HG03469 (cell line): ENCODE results near the gene GALNT17.

Experiments used
- ATAC-seq: cut with Tn5 transposase; IDR thresholded peaks from one replicate; pipeline ENCODE4 v1.9.1; 2021; ENCODE audit warnings: mild to moderate bottlenecking, moderate library complexity, moderate number of reproducible peaks; ENCODE audit not compliant: unreplicated experiment

The GALNT17 gene

GRCh38 chr7:71377062-71377461 lies 245.1 kb downstream of the GALNT17 start:
- ATAC-seq, result no peak

DNA sequence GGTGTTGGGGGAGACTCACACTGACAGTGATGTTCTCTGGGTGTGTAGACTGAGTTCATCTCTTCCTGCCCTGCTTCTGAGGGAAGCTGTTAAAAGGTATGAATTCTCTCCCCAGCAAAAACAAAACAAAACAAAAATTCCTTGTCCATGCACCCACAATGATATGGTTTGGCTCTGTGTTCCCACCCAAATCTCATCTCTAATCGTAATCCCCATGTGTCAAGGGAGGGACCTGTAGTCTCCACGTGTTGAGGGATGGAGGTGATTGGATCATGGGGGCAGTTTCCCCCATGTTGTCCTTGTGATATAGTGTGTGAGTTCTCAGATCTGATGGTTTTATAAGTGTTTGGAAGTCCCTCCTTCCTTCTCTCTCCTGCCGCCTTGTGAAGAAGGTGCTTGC lies 245.5 kb downstream of the GALNT17 start:
- no peak for ATAC-seq

DNA sequence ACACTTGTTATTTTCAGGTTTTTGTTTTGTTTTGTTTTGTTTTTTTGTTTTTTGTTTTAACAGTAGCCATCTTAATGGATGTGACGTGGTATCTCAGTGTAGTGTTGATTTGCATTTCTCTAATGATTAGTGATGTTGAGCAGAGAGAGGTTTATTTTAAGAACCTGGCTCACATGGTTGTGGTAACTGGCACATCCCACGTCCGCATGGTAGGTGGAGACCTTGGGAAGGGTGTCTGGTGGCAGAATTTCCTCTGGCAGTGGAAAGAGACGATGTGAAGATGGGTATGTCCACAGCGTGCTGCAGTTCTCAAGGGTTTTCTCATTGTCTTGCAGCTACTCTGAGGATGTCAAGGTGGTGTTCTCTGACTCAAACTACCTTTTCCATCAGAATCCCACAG lies 252.2 kb downstream of the GALNT17 start:
- no peak for ATAC-seq

DNA sequence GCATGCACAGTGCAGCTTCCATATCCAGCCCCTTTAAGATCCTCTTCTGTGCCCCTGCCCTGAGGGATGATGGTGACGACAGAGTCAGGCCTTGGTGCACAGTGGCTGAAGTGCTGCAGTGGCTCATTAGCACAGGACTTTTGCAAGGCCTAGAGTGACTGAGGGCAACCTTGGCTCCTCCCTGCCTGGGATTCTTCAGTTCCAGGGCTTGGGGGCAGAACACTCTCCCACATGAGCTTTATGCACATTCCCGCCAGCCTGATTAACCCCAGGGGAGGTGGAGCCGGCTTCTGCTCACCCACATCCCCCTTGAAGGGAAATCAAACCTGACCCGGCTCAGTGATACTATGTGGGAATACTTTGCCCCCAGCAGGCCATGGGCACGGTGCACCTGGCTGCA lies 253.4 kb downstream of the GALNT17 start:
- ATAC-seq, result no peak

GRCh38 chr7:71386152-71386785 lies 254.3 kb downstream of the GALNT17 start:
- no peak for ATAC-seq

GRCh38 chr7:71388181-71388580 lies 256.2 kb downstream of the GALNT17 start:
- ATAC-seq, result no peak

GRCh38 chr7:71389976-71390375 lies 258.0 kb downstream of the GALNT17 start:
- no peak for ATAC-seq

GRCh38 chr7:71393661-71394060 lies 261.7 kb downstream of the GALNT17 start:
- ATAC-seq, result no peak

DNA sequence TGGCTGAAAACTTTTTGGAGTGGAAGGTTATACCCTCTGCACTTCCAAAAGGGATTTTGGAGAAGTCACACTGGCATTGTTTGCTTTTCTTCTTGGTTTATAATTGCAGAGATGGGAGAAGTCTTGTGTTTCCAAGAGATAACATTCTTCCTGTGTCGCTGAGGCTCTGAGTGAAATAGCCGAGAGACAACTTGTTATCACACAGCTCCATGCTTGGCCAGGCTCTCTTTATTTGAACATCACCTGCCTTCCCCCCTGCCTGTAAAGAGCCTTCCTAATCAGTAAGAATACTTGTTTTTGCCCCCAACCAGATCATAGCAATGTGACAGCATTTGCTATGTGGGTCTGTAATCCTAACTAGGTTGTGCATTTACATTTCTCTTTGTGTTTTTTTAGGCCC lies 270.7 kb downstream of the GALNT17 start:
- ATAC-seq, result no peak

- no peak for ATAC-seq
These were observed 271.4 kb downstream of the GALNT17 start for GRCh38 chr7:71403202-71403946.

DNA sequence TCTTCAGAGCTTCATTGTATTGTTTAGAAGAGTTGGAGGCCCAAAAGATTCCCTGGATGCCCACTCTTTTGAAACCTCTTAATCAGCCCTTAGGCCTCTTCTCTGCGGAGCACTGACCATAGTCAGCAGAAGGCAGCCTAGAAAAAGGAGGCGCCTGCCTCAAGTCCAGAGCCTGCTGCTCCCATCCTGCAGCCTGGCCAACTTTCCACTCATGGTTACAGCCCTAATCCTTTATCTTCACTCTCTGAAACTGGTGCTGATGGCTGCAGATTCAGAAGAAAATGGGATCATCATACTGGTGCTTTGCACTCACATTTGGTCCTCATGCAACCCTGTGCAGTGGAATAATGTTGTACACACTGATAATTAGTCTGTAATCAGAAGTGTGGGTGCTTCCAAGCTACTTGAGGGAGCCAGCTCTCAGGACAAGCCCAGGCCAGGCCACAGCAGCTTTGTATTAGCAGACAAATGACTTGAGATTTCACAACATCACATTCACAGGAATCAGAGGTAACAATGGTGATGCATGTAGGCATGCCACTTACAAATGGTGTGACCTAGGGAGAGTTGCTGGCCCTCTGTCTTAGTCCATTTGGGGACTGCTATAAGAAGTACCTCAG lies 272.9 kb downstream of the GALNT17 start:
- no peak for ATAC-seq

GRCh38 chr7:71408271-71408670 lies 276.3 kb downstream of the GALNT17 start:
- ATAC-seq, result no peak

DNA sequence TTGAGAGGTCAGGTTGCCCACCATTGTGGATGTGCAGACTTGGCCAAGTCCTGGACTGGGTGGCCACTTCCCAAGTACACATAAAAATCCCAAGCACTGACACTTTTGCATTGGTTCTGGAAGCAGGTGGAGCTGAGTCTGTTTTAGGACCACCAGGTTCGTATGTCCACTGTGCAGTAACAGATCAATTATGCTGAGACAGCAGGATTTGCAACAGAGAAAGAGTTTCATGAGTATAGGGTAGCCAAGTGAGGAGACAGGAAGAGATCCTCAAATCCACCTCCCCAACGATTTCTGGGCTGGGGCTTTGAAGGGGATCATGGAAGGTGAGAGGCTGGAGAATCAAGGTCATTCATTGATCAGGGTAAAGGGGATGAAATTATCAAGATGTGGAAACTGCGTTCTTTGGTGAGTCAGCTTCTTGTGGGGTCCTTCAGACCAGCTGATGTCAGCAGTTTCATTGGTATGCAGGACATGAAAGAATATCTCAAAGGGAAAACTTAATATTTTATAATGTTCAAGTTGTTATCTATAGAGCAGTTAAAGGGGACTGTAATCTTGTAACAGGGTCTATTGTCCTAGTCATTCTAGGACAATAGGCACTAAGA lies 277.7 kb downstream of the GALNT17 start:
- ATAC-seq, result no peak

DNA sequence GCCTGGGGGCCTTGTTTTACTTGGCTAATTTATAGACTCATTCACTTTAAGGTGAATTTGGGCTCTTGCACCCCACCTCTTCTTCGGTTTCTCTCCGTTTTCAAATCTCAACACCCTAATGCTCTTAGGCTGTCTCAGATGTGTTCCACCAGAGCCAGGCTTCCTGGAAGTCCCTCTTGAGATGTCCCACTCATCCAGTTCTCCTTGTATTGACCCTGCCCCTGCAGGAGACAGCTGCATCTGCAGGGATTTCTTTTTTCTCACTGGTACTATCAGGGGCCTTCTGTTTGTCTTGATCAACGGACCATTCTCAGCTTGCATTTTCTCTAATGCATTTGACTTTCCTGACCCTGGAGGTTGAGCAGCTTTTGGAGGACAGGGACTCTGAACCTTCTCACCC lies 279.5 kb downstream of the GALNT17 start:
- ATAC-seq, result no peak

DNA sequence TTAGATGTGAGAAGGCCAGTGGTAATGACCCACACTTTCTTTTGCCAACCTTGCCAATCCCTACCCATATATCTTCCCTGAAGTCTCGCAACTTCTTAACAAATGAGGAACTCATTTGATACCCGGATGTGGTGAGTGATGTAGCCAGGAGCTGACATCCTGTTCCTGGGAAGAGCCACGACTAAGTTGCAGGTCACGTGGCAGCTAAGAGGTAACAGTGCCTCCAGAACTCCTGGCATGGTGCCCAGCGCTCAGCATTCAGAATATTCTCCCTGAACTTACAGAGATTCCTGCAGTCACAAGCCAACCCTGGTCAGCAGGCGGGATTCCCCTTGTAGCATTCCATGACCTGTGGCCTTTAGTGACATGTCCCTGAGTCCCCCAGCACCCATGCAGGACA lies 282.5 kb downstream of the GALNT17 start:
- no peak for ATAC-seq

- ATAC-seq, result no peak
These were observed 287.8 kb downstream of the GALNT17 start for GRCh38 chr7:71419546-71420337.

GRCh38 chr7:71422104-71422503 lies 290.2 kb downstream of the GALNT17 start:
- ATAC-seq, result no peak

- no peak for ATAC-seq
These were observed 292.5 kb downstream of the GALNT17 start for GRCh38 chr7:71424166-71425035.

DNA sequence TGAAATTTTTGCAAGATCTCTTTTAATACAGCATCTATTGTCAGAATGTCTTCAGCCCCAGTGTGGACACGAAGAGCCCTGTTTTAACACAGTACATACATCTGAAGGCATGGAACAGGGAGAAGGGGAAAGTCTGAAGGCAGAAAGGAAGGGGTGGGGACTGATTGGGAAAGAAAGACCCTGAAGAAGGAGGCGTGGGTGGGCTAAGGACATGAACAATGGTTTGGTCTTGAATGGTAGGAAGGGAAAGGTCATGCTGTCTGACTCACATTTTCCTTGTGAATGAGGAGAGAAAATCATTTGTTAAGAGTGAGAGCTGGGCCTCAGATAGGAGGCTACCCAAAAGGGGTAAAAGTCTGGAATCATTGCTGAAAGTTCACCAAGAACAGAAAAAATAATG lies 297.1 kb downstream of the GALNT17 start:
- no peak for ATAC-seq

GRCh38 chr7:71430246-71430645 lies 298.3 kb downstream of the GALNT17 start:
- no peak for ATAC-seq
